Lower lobe of right lung (tissue), 2 donors: Measurements from ENCODE around the gene SYT5. TPM values are rescaled to one million over a fixed set of nuclear protein-coding genes. Genes with fewer than 3 reads are reported as not detected.
"Not testable (repeated sequence)": the region's sequence is repeated elsewhere in the genome, so short reads cannot be mapped to it uniquely, and the experiment has no call there.

ENCODE experiments used
- ATAC-seq, 2 donors: fragments of 200-7000 bp; cut with Tn5 transposase; one replicate each; pipeline ENCODE4 v1.9.1; 2020 to 2022; ENCODE audit warnings: mild to moderate bottlenecking in 2 of 2, moderate library complexity in 2 of 2
- DNase-seq: peaks from one replicate; pipeline ENCODE4 v3.0.0-alpha.2; 2020
- H3K27ac ChIP-seq: fragments of 200-600 bp; one replicate; pipeline ENCODE4 v1.8.0; 2022
- H3K27me3 ChIP-seq: fragments of 200-600 bp; one replicate; pipeline ENCODE4 v1.8.0; 2022; ENCODE audit warnings: low read depth
- H3K36me3 ChIP-seq: fragments of 200-600 bp; one replicate; pipeline ENCODE4 v1.8.0; 2022; ENCODE audit warnings: mild to moderate bottlenecking
- H3K4me1 ChIP-seq: fragments of 200-600 bp; one replicate; pipeline ENCODE4 v1.8.0; 2022
- H3K4me3 ChIP-seq: fragments of 200-600 bp; one replicate; pipeline ENCODE4 v1.8.0; 2022; ENCODE audit warnings: mild to moderate bottlenecking
- H3K9me3 ChIP-seq: fragments of 200-600 bp; one replicate; pipeline ENCODE4 v1.8.0; 2022
- CTCF ChIP-seq: fragments of 200-600 bp; IDR thresholded peaks from one replicate; pipeline ENCODE4 v1.8.0; 2022; ENCODE audit warnings: antibody characterized with exemption, mild to moderate bottlenecking
- intact Hi-C: fragments of 100-400 bp; cut with DNase I; formaldehyde crosslinking; loops from one replicate; pipeline ENCODE4 v1.11.0; 2022
- total RNA-seq: library from RNA; stranded (reverse); fragmentation: NEBNext Ultra II Directional; extraction: Animal tissue kit (Norgen Biotek cat#: 25700); gene quantifications from one replicate; pipeline ENCODE4 v1.2.1, GENCODE V29; 2021
- donor health status: DM: no; HTN: yes; CAD: no; lungs with severe emphysema.

SYT5 gene
- total RNA-seq, 1 donor from 2014 or later, result not detected

GRCh38 chr19:55158423-55158822 lies 21.7 kb downstream of the SYT5 start:
- ATAC-seq (no peak), DNase-seq (no peak)
- Histone ChIP-seq H3K27ac (no peak overlapping the region), H3K4me1 (peaks cover 9% of the 10 kb centered on the region), H3K9me3 (no peaks in the 10 kb centered on the region), H3K4me3 (no peak overlapping the region), H3K27me3 (peaks cover 66% of the 10 kb centered on the region), H3K36me3 (no peaks in the 10 kb centered on the region)
- intact Hi-C loops, result no loop called here
- TF ChIP-seq CTCF, result no peak

- Histone ChIP-seq H3K9me3 (no peaks in the 10 kb centered on the region), H3K27ac (no peak within 1 kb of the TSS), H3K27me3 (peaks cover 58% of the 10 kb centered on the region), H3K4me3 (no peak within 1 kb of the TSS), H3K36me3 (no peaks in the 10 kb centered on the region), H3K4me1 (peaks cover 9% of the 10 kb centered on the region)
- intact Hi-C loops, result no loop called here
- DNase-seq (no peak), ATAC-seq (no peak)
- TF ChIP-seq CTCF, result no peak
Measured at GRCh38 chr19:55157064-55157908, 22.8 kb downstream of the SYT5 start, which contains the start of gene TNNI3. Gene TNNI3, minus strand, starts transcription at chr19:55157732. Its CDS starts 143 bp downstream, at chr19:55157589.

GRCh38 chr19:55156202-55157063 lies 23.7 kb downstream of the SYT5 start:
- Histone ChIP-seq H3K4me3 (peak overlapping the region; percentile 11), H3K36me3 (no peaks in the 10 kb centered on the region), H3K27me3 (peaks cover 49% of the 10 kb centered on the region), H3K27ac (no peak overlapping the region), H3K9me3 (no peaks in the 10 kb centered on the region), H3K4me1 (peaks cover 9% of the 10 kb centered on the region)
- ATAC-seq, result peak; percentile 41
- no peak for DNase-seq
- no peak for TF ChIP-seq CTCF
- intact Hi-C loops, result no loop called here

GRCh38 chr19:55155784-55156183 lies 24.3 kb downstream of the SYT5 start:
- ATAC-seq, H3K9me3 ChIP-seq, H3K4me1 ChIP-seq, H3K27ac ChIP-seq, H3K36me3 ChIP-seq, intact Hi-C loops, DNase-seq: not testable (repeated sequence)
- Histone ChIP-seq H3K27me3 (peaks cover 43% of the 10 kb centered on the region), H3K4me3 (peak overlapping the region; percentile 11)

GRCh38 chr19:55153652-55154264 lies 26.3 kb downstream of the SYT5 start:
- TF ChIP-seq CTCF, result no peak
- no peak for ATAC-seq
- no peak overlapping the region for H3K4me3 ChIP-seq
- peaks cover 42% of the 10 kb centered on the region for H3K27me3 ChIP-seq
- no peak overlapping the region for H3K27ac ChIP-seq
- no peak for DNase-seq
- peaks cover 9% of the 10 kb centered on the region for H3K4me1 ChIP-seq
- no peaks in the 10 kb centered on the region for H3K36me3 ChIP-seq
- H3K9me3 ChIP-seq, result no peaks in the 10 kb centered on the region
- intact Hi-C loops, result no loop called here
